CD4-positive, alpha-beta T cell treated with Interleukin-12 subunit alpha and Interleukin-12 subunit beta, for 1 hour (primary cell): ENCODE measurements around the gene PRAC2.

ENCODE experiments used
- DNase-seq: peaks from one replicate; pipeline ENCODE4 v3.0.0-alpha.2; 2020

The PRAC2 gene

GRCh38 chr17:48756830-48757251 is 33.9 kb downstream of the PRAC2 start:
- DNase-seq, result no peak

GRCh38 chr17:48757524-48757961 is 34.6 kb downstream of the PRAC2 start:
- no peak for DNase-seq

GRCh38 chr17:48759288-48759687 is 36.3 kb downstream of the PRAC2 start:
- DNase-seq, result no peak

- DNase-seq, result no peak
Measured at GRCh38 chr17:48760411-48760810, 37.4 kb downstream of the PRAC2 start.

GRCh38 chr17:48761114-48761513 is 38.1 kb downstream of the PRAC2 start:
- no peak for DNase-seq

- DNase-seq, result no peak
Measured at GRCh38 chr17:48767263-48767774, 44.3 kb downstream of the PRAC2 start.

- DNase-seq, result no peak
Measured at GRCh38 chr17:48769009-48769675, 46.2 kb downstream of the PRAC2 start.

- DNase-seq, result no peak
Measured at GRCh38 chr17:48770954-48771353, 48.0 kb downstream of the PRAC2 start.

- DNase-seq, result no peak
Measured at GRCh38 chr17:48773245-48773644, 50.3 kb downstream of the PRAC2 start.
